K562 (cell line): ENCODE measurements around the gene PROM2. TPM values are rescaled to one million over a fixed set of nuclear protein-coding genes. Genes with fewer than 3 reads are reported as not detected.

Experiments
- ATAC-seq: fragments of 200-7000 bp; cut with Tn5 transposase; 3 replicates; pipeline ENCODE4 v1.9.1; 2020; ENCODE audit warnings: moderate library complexity
- BruUV-seq: library from RNA; stranded (reverse); fragments of 400-500 nt; replicated peaks from 2 replicates; lab custom pipeline; 2021; lab: Mats Ljungman, UMichigan
- CTCF ChIA-PET: fragments of 300-600 bp; formaldehyde crosslinking; extraction: SDS; loops from one replicate; lab custom pipeline; 2021; ENCODE audit warnings: low intra/inter-chr PET ratio; lab: Yijun Ruan, JAX
- POLR2A ChIA-PET: fragments of 300-600, 350-650 bp; sonication (Branson Sonifier 250); formaldehyde crosslinking; extraction: SDS; loops from one replicate; lab custom pipeline; 2021; ENCODE audit warnings: antibody characterized with exemption, inconsistent platforms; lab: Yijun Ruan, JAX
- DNase-seq, 4 experiments: peaks; one replicate each; pipeline versions ENCODE4 v3.0.0 to v3.0.0-alpha.2; 2011 to 2018; ENCODE audit warnings: low spot score in 3 of 4, mixed read lengths in 3 of 4; ENCODE audit errors: extremely low read depth in 1 of 4
- FAIRE-seq: peaks from 2 replicates; lab custom pipeline; 2011; peaks lifted over from hg19 to GRCh38; lab: Jason Lieb, UNC
- H2AFZ ChIP-seq: 2 replicates; pipeline ENCODE4 v1.6.0; 2011; ENCODE audit warnings: low read depth, low read length, control low read depth, inconsistent platforms
- H3K27ac ChIP-seq: fragments of 200-600 bp; 3 replicates; pipeline ENCODE4 v1.8.0; 2011; ENCODE audit warnings: low read depth, mild to moderate bottlenecking, control low read depth, inconsistent platforms, low read length, moderate library complexity, mixed read lengths; ENCODE audit errors: extremely low read depth
- H3K27me3 ChIP-seq, 2 experiments: fragments of 300-600 bp in 1 of 2; 2 replicates in 1 of 2; 3 replicates in 1 of 2; pipeline versions ENCODE4 v1.6.0 to v1.8.0; 2011; ENCODE audit warnings: inconsistent platforms in 2 of 2, low read length in 2 of 2, mild to moderate bottlenecking in 1 of 2, mixed read lengths in 1 of 2, moderate library complexity in 1 of 2; ENCODE audit not compliant: control insufficient read depth in 2 of 2, insufficient read depth in 2 of 2
- H3K36me3 ChIP-seq: fragments of 300-600 bp; 3 replicates; pipeline ENCODE4 v1.8.0; 2011; ENCODE audit warnings: mild to moderate bottlenecking, low read length, inconsistent platforms; ENCODE audit not compliant: control insufficient read depth, insufficient read depth
- H3K4me1 ChIP-seq, 2 experiments: fragments of 200-600 bp in 1 of 2; replicated peaks in 1 of 2; 2 replicates in 1 of 2; 3 replicates in 1 of 2; pipeline versions ENCODE4 v1.5.1 to v1.8.0; 2011; ENCODE audit warnings: inconsistent platforms in 2 of 2, low read length in 2 of 2, mild to moderate bottlenecking in 1 of 2, mixed read lengths in 1 of 2, moderate library complexity in 1 of 2; ENCODE audit not compliant: control insufficient read depth in 2 of 2, insufficient read depth in 2 of 2
- H3K4me2 ChIP-seq: 2 replicates; pipeline ENCODE4 v1.6.1; 2011; ENCODE audit warnings: low read length, control low read depth, inconsistent platforms, mixed read lengths; ENCODE audit not compliant: insufficient read depth
- H3K4me3 ChIP-seq: fragments of 200-600 bp; sonication (generic), shearing (Covaris generic); 2 replicates; pipeline ENCODE4 v1.5.1; 2016; ENCODE audit warnings: control low read depth, inconsistent platforms
- H3K79me2 ChIP-seq: fragments of 200-600 bp; 3 replicates; pipeline ENCODE4 v1.8.0; 2011; ENCODE audit warnings: low read length, inconsistent platforms; ENCODE audit not compliant: control insufficient read depth, insufficient read depth
- H3K9ac ChIP-seq, 2 experiments: 2 replicates each; pipeline versions ENCODE4 v1.6.0 to v1.6.1; 2011; ENCODE audit warnings: low read depth in 2 of 2, low read length in 2 of 2, control low read depth in 1 of 2, inconsistent platforms in 1 of 2, mild to moderate bottlenecking in 1 of 2, mixed read lengths in 1 of 2; ENCODE audit not compliant: insufficient read depth in 1 of 2
- H3K9me1 ChIP-seq: one replicate; pipeline ENCODE4 v1.6.0; 2011; ENCODE audit warnings: inconsistent platforms, mild to moderate bottlenecking, low read length, moderate library complexity; ENCODE audit not compliant: control insufficient read depth, insufficient read depth
- H3K9me3 ChIP-seq: replicated peaks from 2 replicates; pipeline ENCODE4 v1.5.1; 2011; ENCODE audit warnings: low read depth, low read length, inconsistent platforms; ENCODE audit not compliant: control insufficient read depth, insufficient read depth
- H4K20me1 ChIP-seq: replicated peaks from 2 replicates; pipeline ENCODE4 v1.6.1; 2011; ENCODE audit warnings: low read length, inconsistent platforms, mixed read lengths; ENCODE audit not compliant: control insufficient read depth, insufficient read depth
- BCL6 ChIP-seq: fragments of 250-450 bp; sonication (Bioruptor Pico); IDR thresholded peaks from 2 replicates; pipeline ENCODE4 v1.4.0; 2020
- FOXA3 ChIP-seq, 2 experiments: fragments of 450-650 bp in 1 of 2; sonication (generic) in 1 of 2; formaldehyde crosslinking; IDR thresholded peaks in 1 of 2; conservative IDR thresholded peaks in 1 of 2; 2 replicates each; pipeline versions ENCODE4 v1.4.0 to v1.8.0; 2020 to 2022; ENCODE audit warnings: mild to moderate bottlenecking in 2 of 2, missing genetic modification reagents in 1 of 2
- KDM1A ChIP-seq, 2 experiments: fragments of 450-650 bp; IDR thresholded peaks; 2 replicates each; pipeline ENCODE4 v1.6.1; 2016; ENCODE audit warnings: mild to moderate bottlenecking in 2 of 2
- MTA2 ChIP-seq: fragments of 450-650 bp; IDR thresholded peaks from 2 replicates; pipeline ENCODE4 v1.6.1; 2016; ENCODE audit warnings: low read depth
- SAP30 ChIP-seq: fragments of 200-600 bp; sonication (generic); IDR thresholded peaks from 2 replicates; pipeline ENCODE4 v1.6.1; 2012; ENCODE audit warnings: borderline replicate concordance, low read depth, mild to moderate bottlenecking, moderate library complexity, low read length, control low read depth, inconsistent platforms; ENCODE audit not compliant: insufficient read depth, poor library complexity, severe bottlenecking
- SIX5 ChIP-seq, 2 experiments: IDR thresholded peaks; 2 replicates each; pipeline ENCODE4 v1.6.1; 2011; ENCODE audit warnings: low read length in 2 of 2, borderline replicate concordance in 1 of 2, low read depth in 1 of 2, mild to moderate bottlenecking in 1 of 2, moderate library complexity in 1 of 2; ENCODE audit not compliant: insufficient read depth in 1 of 2
- TSC22D4 ChIP-seq: fragments of 450-650 bp; IDR thresholded peaks from 2 replicates; pipeline ENCODE4 v1.6.1; 2016; ENCODE audit warnings: missing genetic modification characterization, missing biosample characterization, control low read depth
- ZFP91 ChIP-seq: sonication (generic); formaldehyde crosslinking; IDR thresholded peaks from 2 replicates; pipeline ENCODE4 v1.8.0; 2022; ENCODE audit warnings: mild to moderate bottlenecking, missing genetic modification reagents
- ZFPM2 ChIP-seq: fragments of 250-450 bp; sonication (Bioruptor Pico); IDR thresholded peaks from 2 replicates; pipeline ENCODE4 v1.5.1; 2022; ENCODE audit warnings: mild to moderate bottlenecking
- ZNF316 ChIP-seq: fragments of 450-650 bp; IDR thresholded peaks from 2 replicates; pipeline ENCODE4 v1.6.1; 2016
- WGBS: fragments of 100-300 bp; shearing (Covaris generic); methylation state at CpG from one replicate; pipeline ENCODE4 v1.1.6; 2016; ENCODE audit warnings: low coverage, mixed read lengths; ENCODE audit not compliant: insufficient coverage; ENCODE audit errors: missing lambda C conversion rate; 5-methylcytosine and 5-hydroxymethylcytosine counted together
- in situ Hi-C: fragments of 300-500 bp; cut with MboI; formaldehyde crosslinking; loops from 4 replicates; pipeline ENCODE4 v1.15.0; 2018; ENCODE audit warnings: inconsistent platforms, mixed read lengths
- intact Hi-C: fragments of 100-400 bp; cut with micrococcal nuclease; formaldehyde crosslinking; loops from 2 replicates; pipeline ENCODE4 v1.14.2; 2022
- polyA plus RNA-seq, 8 experiments: library from polyadenylated mRNA; depleted of rRNA in 4 of 8; stranded (reverse) in 5 of 8; unstranded in 3 of 8; fragments of >200 nt; fragmentation: Nextera tagmentation in 2 of 8; fragmentation: Illumina TruSeq in 1 of 8; extraction: Ambion mirVana in 2 of 8; extraction: Trizol in 1 of 8; gene quantifications; 2 replicates each; pipeline versions ENCODE4 v1.2.1 to v1.2.3, GENCODE V29; 2011 to 2014; ENCODE audit warnings: inconsistent platforms in 1 of 8, missing spikeins in 1 of 8
- total RNA-seq, 7 experiments: library from RNA; depleted of rRNA in 6 of 7; stranded (reverse); fragments of >200 nt in 6 of 7; fragmentation: Illumina TruSeq in 2 of 7; extraction: Trizol in 2 of 7; gene quantifications; 2 replicates each; pipeline versions ENCODE4 v1.2.1 to v1.2.3, GENCODE V29; 2011 to 2021; ENCODE audit warnings: low replicate concordance in 1 of 7

Gene PROM2
- total and polyA plus RNA-seq, 9 of the 15 experiments (the other 6 are each of a cell fraction or from before 2014, with no cell fraction given) = not detected

DNA sequence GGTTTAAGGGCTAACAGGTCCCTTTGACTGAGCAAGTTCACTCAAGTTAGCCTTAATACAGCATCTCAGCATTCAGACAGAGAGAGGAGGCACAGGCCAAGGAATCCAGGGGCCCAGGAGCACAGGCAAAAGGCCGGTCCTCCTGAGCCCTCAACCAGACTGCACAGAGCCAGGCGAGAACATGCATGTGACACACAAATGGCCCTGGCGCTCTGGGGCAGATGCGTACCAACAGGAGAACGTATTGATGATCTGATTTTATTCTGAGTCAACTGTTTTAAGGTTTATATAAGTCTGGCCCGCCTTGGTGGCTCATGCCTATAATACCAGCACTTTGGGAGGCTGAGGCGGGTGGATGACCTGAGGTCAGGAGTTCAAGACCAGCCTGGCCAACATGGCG lies 57.8 kb downstream of the PROM2 start:
- Histone ChIP-seq H3K36me3 (no peaks in the 10 kb centered on the region), H4K20me1 (0 out of 2 replicates have a peak, but pooled peaks cover 4% of the 10 kb centered on the region), H3K4me1 (peaks cover 0 to 3% of the 10 kb centered on the region in 2 experiments; a peak in 1 of 5 replicates), H3K4me3 (no peak overlapping the region), H3K4me2 (no peak overlapping the region), H3K9me1 (no peaks in the 10 kb centered on the region), H2AFZ (no peak overlapping the region), H3K9me3 (no peaks in the 10 kb centered on the region), H3K27ac (no peak overlapping the region), H3K79me2 (no peaks in the 10 kb centered on the region), H3K9ac (no peak overlapping the region), H3K27me3 (peaks cover 4 to 73% of the 10 kb centered on the region in 2 experiments; a peak in 4 of 5 replicates)
- no peak for DNase-seq
- no peak for ATAC-seq
- TF ChIP-seq FOXA3 (CRISPR knock-in tag; conservative IDR thresholded peaks at IDR 0.05 in 1 of 2, IDR thresholded peaks at IDR 0.05 in 1 of 2) = no peak
- no peak for TF ChIP-seq ZFP91 (CRISPR knock-in tag)
- TF ChIP-seq KDM1A (IDR thresholded peaks at IDR 0.05) = no peak
- TF ChIP-seq SAP30 = no peak
- TF ChIP-seq BCL6 (CRISPR knock-in tag) = no peak
- TF ChIP-seq ZFPM2 (CRISPR knock-in tag) = no peak
- TF ChIP-seq SIX5 (IDR thresholded peaks at IDR 0.05; ENCODE audit: borderline replicate concordance in 1 of 2, insufficient read depth in 1 of 2, low read depth in 1 of 2, low read length in 2 of 2) = no peak
- no peak for TF ChIP-seq TSC22D4 (tag)
- TF ChIP-seq MTA2 = no peak
- no peak for TF ChIP-seq ZNF316
- ChIA-PET CTCF (no interaction called here), POLR2A (no interaction called here)
- intact Hi-C loops (no loop called here), in situ Hi-C loops (no loop called here)
- no TSS peak for BruUV-seq
- WGBS = 12% methylated on average over 7 of the region's 8 CpGs
- no peak for FAIRE-seq
